HepG2 (cell line): ENCODE measurements around the gene CYB5B.

ENCODE experiments used
- TMF1 ChIP-seq: sonication (generic); formaldehyde crosslinking; IDR thresholded peaks from 2 replicates; pipeline ENCODE4 v1.8.1; 2022; ENCODE audit warnings: low read depth, missing genetic modification reagents
- ZFP36 ChIP-seq: fragments of 150-350 bp; IDR thresholded peaks from 2 replicates; pipeline ENCODE4 v1.6.1; 2018; ENCODE audit warnings: borderline replicate concordance, low read length, low read depth; ENCODE audit not compliant: partially characterized antibody
- ZNF546 ChIP-seq: sonication (generic); formaldehyde crosslinking; conservative IDR thresholded peaks from 2 replicates; pipeline ENCODE4 v1.8.1; 2023; ENCODE audit warnings: mild to moderate bottlenecking, missing genetic modification reagents

DNA sequence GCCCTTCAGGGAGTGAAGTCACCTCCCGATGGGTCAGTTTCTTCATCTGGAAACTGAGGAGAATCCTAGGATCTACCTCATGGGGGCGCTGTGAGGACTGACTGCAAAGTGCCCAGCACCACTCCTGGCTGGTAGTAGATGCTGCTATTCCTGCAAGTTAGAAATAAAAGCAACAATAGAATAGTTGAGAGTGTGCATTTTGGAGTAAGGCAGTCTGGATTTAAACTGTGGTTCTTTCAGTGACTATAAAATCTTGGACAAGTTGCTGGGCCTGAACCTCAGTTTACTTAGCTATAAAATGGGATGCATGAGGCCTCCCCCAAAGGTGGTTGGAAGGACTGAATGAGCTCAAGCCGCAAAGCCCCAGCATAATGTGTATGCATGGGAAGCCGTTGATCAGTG is 70.6 kb downstream of the CYB5B start:
- TF ChIP-seq ZNF546 (CRISPR knock-in tag) (no peak), TMF1 (no peak), ZFP36 (no peak)
